GM10248 (cell line): ENCODE data around the gene NPHP1.
"Not testable (repeated sequence)": the region's sequence is repeated elsewhere in the genome, so short reads cannot be mapped to it uniquely, and the experiment has no call there.

Experiments
- CTCF ChIA-PET: fragments of 300-600 bp; sonication (Branson Sonifier 250); formaldehyde crosslinking; extraction: SDS; loops from one replicate; lab custom pipeline; 2021; ENCODE audit warnings: antibody characterized with exemption; lab: Yijun Ruan, JAX
- POLR2A ChIA-PET: fragments of 350-650 bp; sonication (Branson Sonifier 250); formaldehyde crosslinking; extraction: SDS; loops from one replicate; lab custom pipeline; 2020; ENCODE audit warnings: antibody characterized with exemption; lab: Yijun Ruan, JAX
- DNase-seq: peaks from one replicate; pipeline ENCODE4 v3.0.0; 2012; ENCODE audit errors: extremely low spot score
- TF ChIP-seq, protein P1 (sequence below): IDR thresholded peaks from 2 replicates; pipeline ENCODE4 v1.5.1; 2012; ENCODE audit warnings: mild to moderate bottlenecking, low read depth; ENCODE audit errors: extremely low read depth, missing control alignments, control extremely low read depth

The NPHP1 gene

GRCh38 chr2:110219496-110220189, 14.8 kb upstream of the NPHP1 start:
- DNase-seq: no peak
- TF ChIP-seq, protein P1, sequence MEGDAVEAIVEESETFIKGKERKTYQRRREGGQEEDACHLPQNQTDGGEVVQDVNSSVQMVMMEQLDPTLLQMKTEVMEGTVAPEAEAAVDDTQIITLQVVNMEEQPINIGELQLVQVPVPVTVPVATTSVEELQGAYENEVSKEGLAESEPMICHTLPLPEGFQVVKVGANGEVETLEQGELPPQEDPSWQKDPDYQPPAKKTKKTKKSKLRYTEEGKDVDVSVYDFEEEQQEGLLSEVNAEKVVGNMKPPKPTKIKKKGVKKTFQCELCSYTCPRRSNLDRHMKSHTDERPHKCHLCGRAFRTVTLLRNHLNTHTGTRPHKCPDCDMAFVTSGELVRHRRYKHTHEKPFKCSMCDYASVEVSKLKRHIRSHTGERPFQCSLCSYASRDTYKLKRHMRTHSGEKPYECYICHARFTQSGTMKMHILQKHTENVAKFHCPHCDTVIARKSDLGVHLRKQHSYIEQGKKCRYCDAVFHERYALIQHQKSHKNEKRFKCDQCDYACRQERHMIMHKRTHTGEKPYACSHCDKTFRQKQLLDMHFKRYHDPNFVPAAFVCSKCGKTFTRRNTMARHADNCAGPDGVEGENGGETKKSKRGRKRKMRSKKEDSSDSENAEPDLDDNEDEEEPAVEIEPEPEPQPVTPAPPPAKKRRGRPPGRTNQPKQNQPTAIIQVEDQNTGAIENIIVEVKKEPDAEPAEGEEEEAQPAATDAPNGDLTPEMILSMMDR: no peak
- CTCF ChIA-PET: no interaction called here
- POLR2A ChIA-PET: no interaction called here

- POLR2A ChIA-PET, DNase-seq, CTCF ChIA-PET: not testable (repeated sequence)
These were observed 14.1 kb upstream of the NPHP1 start for GRCh38 chr2:110218889-110219288.

DNA sequence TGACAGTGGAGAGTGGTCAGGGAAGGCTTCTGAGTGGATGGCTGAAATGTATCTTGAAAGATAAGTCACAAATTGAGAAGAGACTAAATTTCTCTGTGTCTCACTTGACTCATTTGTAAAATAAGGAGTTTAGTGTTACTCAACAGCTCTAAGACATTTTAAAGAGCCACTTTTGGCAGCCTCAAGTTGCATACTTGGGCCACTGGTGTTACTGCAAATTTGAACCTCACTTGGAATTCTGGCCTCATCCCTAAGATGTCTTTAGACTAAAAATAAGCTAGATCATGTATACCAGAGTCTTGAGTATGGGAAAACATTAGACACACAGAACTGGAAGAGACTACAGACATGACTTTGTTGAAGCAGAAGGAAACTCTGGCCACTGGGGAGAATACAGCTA, 12.0 kb upstream of the NPHP1 start:
- CTCF ChIA-PET: no interaction called here
- TF ChIP-seq, protein P1: no peak
- DNase-seq: no peak
- POLR2A ChIA-PET: no interaction called here

DNA sequence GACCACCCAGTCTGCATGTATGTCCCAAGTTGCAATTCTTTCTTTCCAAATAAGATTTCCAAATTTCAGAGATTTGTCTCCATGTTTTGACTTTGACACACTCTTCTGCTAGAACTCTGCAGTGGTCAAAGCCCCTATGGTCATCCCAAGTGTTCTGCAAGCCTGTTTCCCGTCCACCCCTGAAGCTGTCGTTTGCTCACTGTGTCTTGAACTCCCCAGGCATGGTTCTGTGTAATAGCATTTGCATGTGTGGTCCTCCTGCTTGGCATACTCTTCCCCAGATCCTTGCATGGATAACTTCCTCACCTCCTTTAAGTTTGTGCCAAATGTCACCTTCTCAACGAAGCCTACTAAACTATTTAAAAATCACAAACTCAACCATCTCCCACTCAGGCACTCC, 11.4 kb upstream of the NPHP1 start:
- CTCF ChIA-PET: interaction anchor here (0.8 kb wide), 1 partner anchor 9 kb away, joined by 4 read pairs; no protein-coding TSS in a partner anchor
- DNase-seq: no peak
- POLR2A ChIA-PET: no interaction called here
- TF ChIP-seq, protein P1: no peak

- CTCF ChIA-PET: interaction anchor here (0.8 kb wide), 1 partner anchor 8 kb away, joined by 4 read pairs; no protein-coding TSS in a partner anchor
- TF ChIP-seq, protein P1: no peak
- POLR2A ChIA-PET: no interaction called here
- no peak for DNase-seq
These were observed 10.8 kb upstream of the NPHP1 start for GRCh38 chr2:110215566-110216158.

DNA sequence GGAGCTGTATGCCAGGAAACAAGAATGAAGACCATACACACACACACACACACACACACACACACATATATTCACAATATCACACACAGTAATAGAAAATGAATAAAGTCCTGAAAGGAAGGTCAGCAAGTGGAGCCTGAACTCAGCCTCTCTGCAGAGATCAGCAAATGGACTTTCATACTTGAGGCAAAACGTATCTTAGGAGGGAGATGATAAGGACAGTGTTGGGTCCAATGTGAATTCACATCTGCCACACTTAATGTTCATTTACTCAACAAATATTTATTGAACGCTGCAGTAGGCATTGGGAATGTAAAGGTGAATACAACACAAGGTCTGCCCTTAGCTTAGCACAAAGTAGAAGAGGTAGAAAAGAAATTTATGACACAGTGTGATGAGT, 10.3 kb upstream of the NPHP1 start:
- TF ChIP-seq, protein P1: no peak
- CTCF ChIA-PET: no interaction called here
- DNase-seq: no peak
- POLR2A ChIA-PET: no interaction called here

- CTCF ChIA-PET: interaction anchor here (1.2 kb wide), 1 partner anchor 26 kb away, joined by 5 read pairs; no protein-coding TSS in a partner anchor
- DNase-seq, POLR2A ChIA-PET: not testable (repeated sequence)
These were observed 8.7 kb upstream of the NPHP1 start for GRCh38 chr2:110213522-110213921.
